Measurements from ENCODE around the gene PKP4. TPM values are rescaled to one million over a fixed set of nuclear protein-coding genes. Genes with fewer than 3 reads are reported as not detected.

PKP4 gene
- 21.8 to 30.6 TPM (median 27.5 TPM) in 5 replicates for total RNA-seq (2022; extraction: Qiagen RNA extraction; ENCODE audit: low read depth)

GRCh38 chr2:158456309-158457066 is at the start of gene PKP4, which contains the start of gene CCDC148:
TSS of gene PKP4 (plus strand) at chr2:158456952. CDS start at chr2:158533185, 76,233 bp downstream.
TSS of gene CCDC148 (minus strand) at chr2:158456753. CDS start at chr2:158456439, 314 bp downstream.

Other genes with a start within 250 kb of the PKP4 start
- 0.17 to 0.81 TPM (median 0.40 TPM) in 4 of 5 replicates, not detected in the other for gene CCDC148, start 199 bp upstream of the PKP4 start, total RNA-seq (2022; extraction: Qiagen RNA extraction; ENCODE audit: low read depth)